ENCODE data around the gene MYO1G. TPM values are rescaled to one million over a fixed set of nuclear protein-coding genes. Genes with fewer than 3 reads are reported as not detected.

Gene MYO1G
- total RNA-seq, result 0.07 and 0.27 TPM in 2 replicates

GRCh38 chr7:44978511-44979366, at the start of gene MYO1G:
MYO1G (minus strand) TSS chr7:44979015; CDS start chr7:44978961, 54 bp downstream.

DNA sequence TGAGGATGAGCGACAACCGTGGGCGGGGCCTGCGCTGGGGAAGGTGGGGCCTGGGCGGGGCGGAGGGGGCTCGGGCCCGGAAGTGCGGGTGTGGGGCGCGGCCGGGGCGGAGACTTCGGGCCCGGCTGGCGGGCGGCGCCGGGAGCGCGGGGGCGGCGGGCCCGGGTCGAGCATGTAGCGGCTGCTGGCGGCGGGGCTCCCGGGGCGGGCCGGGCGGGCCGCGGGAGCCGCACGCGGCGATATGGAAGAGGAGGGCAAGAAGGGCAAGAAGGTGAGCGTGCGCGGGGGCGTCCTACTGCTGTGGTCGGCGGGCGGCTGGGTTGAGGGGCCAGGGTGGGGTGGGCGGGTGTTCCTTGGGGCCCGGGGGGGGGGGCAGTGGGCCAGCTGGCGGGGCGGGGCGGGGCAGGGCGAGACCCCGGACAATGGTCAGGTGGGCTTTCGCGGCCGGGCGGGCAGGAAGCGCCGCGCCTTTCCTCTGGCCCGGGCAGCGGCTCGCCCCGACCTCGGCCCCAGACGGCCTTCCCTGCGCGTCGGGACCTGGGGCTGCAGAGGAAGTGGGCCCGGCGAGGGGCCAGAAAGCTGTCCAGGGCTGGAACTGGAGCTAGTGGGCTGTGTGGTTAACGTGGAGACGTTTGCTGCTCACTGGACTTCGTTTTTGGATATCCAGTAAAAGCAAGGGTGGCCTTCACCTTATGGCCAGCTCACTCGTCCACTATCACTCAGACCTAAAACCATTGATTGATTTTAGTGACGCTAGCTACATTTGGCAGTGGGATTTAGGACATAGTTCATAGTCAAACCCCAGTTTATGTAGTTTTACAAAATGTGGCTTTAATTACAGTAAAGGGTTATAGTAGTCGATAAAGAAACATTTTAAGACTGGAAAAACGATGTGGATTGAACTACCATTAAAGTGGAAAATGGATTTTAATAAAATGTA, 21.5 kb upstream of the MYO1G start, which contains the start of gene CCM2:
CCM2 (plus strand) TSS at position 109 of the 940 bp plus-strand sequence; CDS start at position 242, 133 bp downstream.

Other genes starting within 250 kb of the MYO1G start
- gene ZMIZ2, start 230.2 kb downstream of the MYO1G start, total RNA-seq, result 19.8 and 29.1 TPM in 2 replicates
- 3,497 and 3,703 TPM in 2 replicates for gene PPIA, start 182.3 kb downstream of the MYO1G start, total RNA-seq
- 160 and 167 TPM in 2 replicates for gene H2AZ2, start 130.9 kb downstream of the MYO1G start, total RNA-seq
- gene PURB, start 93.5 kb downstream of the MYO1G start, total RNA-seq, result 43.2 and 44.8 TPM in 2 replicates
- 41.3 and 50.0 TPM in 2 replicates for gene CCM2, start 21.2 kb upstream of the MYO1G start, total RNA-seq
- 0.66 and 1.1 TPM in 2 replicates for gene NACAD, start 110.0 kb upstream of the MYO1G start, total RNA-seq
- 53.6 and 69.2 TPM in 2 replicates for gene TBRG4, start 132.7 kb upstream of the MYO1G start, total RNA-seq
- gene RAMP3, start 178.8 kb upstream of the MYO1G start, total RNA-seq, result not detected in 2 replicates